Liver (tissue), 9 donors: ENCODE data around the gene ATF7. TPM values are rescaled to one million over a fixed set of nuclear protein-coding genes. Genes with fewer than 3 reads are reported as not detected.
A peak's percentile ranks its signal among the peaks of the same experiment; 100 is the strongest.

Experiments used
- DNase-seq: peaks from one replicate; pipeline ENCODE4 v3.0.0-alpha.2; 2017; ENCODE audit warnings: low spot score
- H3K27ac ChIP-seq, 2 donors: one replicate each; pipeline ENCODE4 v1.7.0; 2013; ENCODE audit warnings: inconsistent platforms in 2 of 2, low read length in 2 of 2, control low read depth in 1 of 2, low read depth in 1 of 2, mild to moderate bottlenecking in 1 of 2
- H3K27me3 ChIP-seq, 4 donors: one replicate each; pipeline versions ENCODE4 v1.6.1 to v1.7.0; 2013; ENCODE audit warnings: low read length in 3 of 4, inconsistent platforms in 1 of 4, mild to moderate bottlenecking in 1 of 4, moderate library complexity in 1 of 4; ENCODE audit not compliant: control insufficient read depth in 4 of 4, insufficient read depth in 4 of 4
- H3K36me3 ChIP-seq, 4 donors: one replicate each; pipeline versions ENCODE4 v1.6.1 to v1.7.0; 2013; ENCODE audit warnings: low read length in 3 of 4, mild to moderate bottlenecking in 3 of 4, low read depth in 1 of 4, moderate library complexity in 1 of 4; ENCODE audit not compliant: control insufficient read depth in 4 of 4, insufficient read depth in 3 of 4
- H3K4me1 ChIP-seq, 4 donors: one replicate each; pipeline versions ENCODE4 v1.6.1 to v1.7.0; 2013; ENCODE audit warnings: low read length in 3 of 4, mild to moderate bottlenecking in 3 of 4, moderate library complexity in 1 of 4; ENCODE audit not compliant: control insufficient read depth in 4 of 4, insufficient read depth in 4 of 4
- H3K4me3 ChIP-seq, 3 donors: one replicate each; pipeline versions ENCODE4 v1.6.1 to v1.7.0; 2013; ENCODE audit warnings: low read length in 3 of 3, control low read depth in 1 of 3, low read depth in 1 of 3, mild to moderate bottlenecking in 1 of 3
- H3K9ac ChIP-seq, 2 donors: one replicate each; pipeline ENCODE4 v1.7.0; 2013; ENCODE audit warnings: low read length in 2 of 2, mild to moderate bottlenecking in 2 of 2, moderate library complexity in 2 of 2, control low read depth in 1 of 2, low read depth in 1 of 2
- H3K9me3 ChIP-seq, 4 donors: one replicate each; pipeline versions ENCODE4 v1.6.1 to v1.7.0; 2013; ENCODE audit warnings: low read length in 3 of 4; ENCODE audit not compliant: control insufficient read depth in 4 of 4
- ATF3 ChIP-seq: IDR thresholded peaks from 2 replicates; pipeline ENCODE4 v1.6.1; 2016; ENCODE audit warnings: antibody characterized with exemption
- CTCF ChIP-seq: fragments of 150-350 bp; IDR thresholded peaks from 2 replicates; pipeline ENCODE4 v1.5.1; 2017; ENCODE audit warnings: improper control_type of control experiment, low read depth, low read length; ENCODE audit not compliant: missing input control
- EGR1 ChIP-seq, 2 donors: IDR thresholded peaks; 2 replicates each; pipeline ENCODE4 v1.6.1; 2016 to 2018; ENCODE audit warnings: antibody characterized with exemption in 2 of 2, low read depth in 2 of 2
- FOXA1 ChIP-seq: IDR thresholded peaks from 2 replicates; pipeline ENCODE4 v1.6.1; 2016; ENCODE audit warnings: antibody characterized with exemption
- FOXA2 ChIP-seq: IDR thresholded peaks from 2 replicates; pipeline ENCODE4 v1.6.1; 2016; ENCODE audit warnings: antibody characterized with exemption
- GABPA ChIP-seq, 2 donors: IDR thresholded peaks in 1 of 2; conservative IDR thresholded peaks in 1 of 2; 2 replicates each; pipeline ENCODE4 v1.6.1; 2016; ENCODE audit warnings: antibody characterized with exemption in 2 of 2, mild to moderate bottlenecking in 1 of 2, moderate library complexity in 1 of 2
- HNF4A ChIP-seq, 2 donors: conservative IDR thresholded peaks; 2 replicates each; pipeline ENCODE4 v1.6.1; 2016; ENCODE audit warnings: antibody characterized with exemption in 2 of 2, mild to moderate bottlenecking in 2 of 2
- HNF4G ChIP-seq: IDR thresholded peaks from 2 replicates; pipeline ENCODE4 v1.6.1; 2016; ENCODE audit warnings: antibody characterized with exemption
- JUND ChIP-seq, 2 donors: IDR thresholded peaks; 2 replicates each; pipeline ENCODE4 v1.6.1; 2016; ENCODE audit warnings: antibody characterized with exemption in 2 of 2
- MAX ChIP-seq: IDR thresholded peaks from 2 replicates; pipeline ENCODE4 v1.6.1; 2016; ENCODE audit warnings: antibody characterized with exemption
- NR2F2 ChIP-seq: IDR thresholded peaks from 2 replicates; pipeline ENCODE4 v1.6.1; 2016; ENCODE audit warnings: antibody characterized with exemption
- RAD21 ChIP-seq, 2 donors: IDR thresholded peaks; 2 replicates each; pipeline ENCODE4 v1.6.1; 2016; ENCODE audit warnings: antibody characterized with exemption in 2 of 2, mild to moderate bottlenecking in 2 of 2
- REST ChIP-seq: IDR thresholded peaks from 2 replicates; pipeline ENCODE4 v1.6.1; 2016; ENCODE audit warnings: antibody characterized with exemption, mild to moderate bottlenecking
- RXRA ChIP-seq, 2 donors: IDR thresholded peaks; 2 replicates each; pipeline ENCODE4 v1.6.1; 2017 to 2018; ENCODE audit warnings: antibody characterized with exemption in 2 of 2, mild to moderate bottlenecking in 1 of 2
- SP1 ChIP-seq: IDR thresholded peaks from 2 replicates; pipeline ENCODE4 v1.6.1; 2018; ENCODE audit warnings: antibody characterized with exemption, mild to moderate bottlenecking
- TAF1 ChIP-seq: conservative IDR thresholded peaks from 2 replicates; pipeline ENCODE4 v1.6.1; 2016; ENCODE audit warnings: antibody characterized with exemption, mild to moderate bottlenecking
- YY1 ChIP-seq: IDR thresholded peaks from 2 replicates; pipeline ENCODE4 v1.6.1; 2016; ENCODE audit warnings: antibody characterized with exemption, mild to moderate bottlenecking
- ZBTB33 ChIP-seq: IDR thresholded peaks from 2 replicates; pipeline ENCODE4 v1.6.1; 2016; ENCODE audit warnings: antibody characterized with exemption
- WGBS: extraction: QIAGEN DNeasy Blood & Tissue Kit; methylation state at CpG from one replicate; pipeline ENCODE4 v1.1.7; 2013; 5-methylcytosine and 5-hydroxymethylcytosine counted together
- polyA plus RNA-seq, 2 donors: library from polyadenylated mRNA; stranded (reverse) in 1 of 2; unstranded in 1 of 2; fragments of 200-250 nt in 1 of 2; fragments of >200 nt in 1 of 2; fragmentation: Nextera tagmentation in 1 of 2; extraction: Ambion mirVana in 1 of 2; gene quantifications; one replicate each; pipeline versions ENCODE4 v1.2.1 to v1.2.3, GENCODE V29; 2013 to 2015
- total RNA-seq, 2 donors: library from RNA; depleted of rRNA; stranded (reverse); fragments of >200 nt; gene quantifications; one replicate each; pipeline ENCODE4 v1.2.3, GENCODE V29; 2014
- donor health status: healthy.
- donor health status: healthy.
- donor health status: healthy.
- donor health status: healthy.
- donor health status: healthy.

The ATF7 gene
- total RNA-seq (10 to 100 TPM in 1 of 2 donors, 1 to 10 TPM in 1; 5.3 to 14.5 TPM), polyA plus RNA-seq (10 to 100 TPM in 1 of 2 donors, 1 to 10 TPM in 1; 5.6 to 14.1 TPM)

- Histone ChIP-seq H3K4me1 (peaks cover 3 to 40% (median 29%) of the 10 kb centered on the region in 4 donors), H3K9me3 (no peaks in the 10 kb centered on the region), H3K36me3 (no peaks in the 10 kb centered on the region), H3K9ac (peak within 1 kb of the TSS; percentile 96 to 98), H3K27me3 (no peaks in the 10 kb centered on the region), H3K4me3 (peak within 1 kb of the TSS; percentile 64 to 97 (median 90)), H3K27ac (peak within 1 kb of the TSS; percentile 88 to 94)
- TF ChIP-seq TAF1 (no peak), FOXA1 (peak; percentile 79), RAD21 (IDR thresholded peaks at IDR 0.05) (peak; percentile 49 to 54), ZBTB33 (peak; percentile 100), ATF3 (no peak), YY1 (peak; percentile 67), RXRA (IDR thresholded peaks at IDR 0.05) (peak; percentile 43 to 60), MAX (peak; percentile 88), JUND (IDR thresholded peaks at IDR 0.05) (peak in 1 of 2 donors; percentile 58), SP1 (peak; percentile 96), EGR1 (IDR thresholded peaks at IDR 0.05; ENCODE audit: low read depth in 2 of 2) (peak; percentile 13 to 78), REST (peak; percentile 78), HNF4A (conservative IDR thresholded peaks at IDR 0.05) (peak in 1 of 2 donors; percentile 65), NR2F2 (peak; percentile 32), GABPA (IDR thresholded peaks at IDR 0.05 in 1 of 2, conservative IDR thresholded peaks at IDR 0.05 in 1 of 2) (peak in 1 of 2 donors; percentile 58), FOXA2 (peak; percentile 44), HNF4G (peak; percentile 26), CTCF (no peak)
- peak; percentile 99 for DNase-seq
- WGBS: under 1% methylated on average over 48 of the region's 48 CpGs
Observed at GRCh38 chr12:53625946-53626701, at the start of gene ATF7. Gene ATF7, minus strand, starts transcription at chr12:53626382. Its CDS starts 25,382 bp downstream, at chr12:53601000.
